Activated T-helper 1 cell treated with anti-CD3 and anti-CD28 coated beads, Interleukin-12 subunit alpha, Interleukin-12 subunit beta, Interleukin-2, Interleukin-4 antibody, amounts not matched to agents 30 ng/mL and 10 ng/mL and 1 ng/mL, durations not matched to agents 14 hours and 24 hours and 36 hours (primary cell): ENCODE results near the gene ITPR2. TPM values are rescaled to one million over a fixed set of nuclear protein-coding genes. Genes with fewer than 3 reads are reported as not detected.
"Not testable (repeated sequence)": the region's sequence is repeated elsewhere in the genome, so short reads cannot be mapped to it uniquely, and the experiment has no call there.

ENCODE experiments used
- DNase-seq: peaks from one replicate; pipeline ENCODE4 v3.0.0; 2021; ENCODE audit warnings: low spot score
- H3K27ac Mint-ChIP-seq: one replicate; pipeline ENCODE4 v1.8.0; 2021; ENCODE audit warnings: mild to moderate bottlenecking, mixed read lengths
- H3K27me3 Mint-ChIP-seq: one replicate; pipeline ENCODE4 v1.8.0; 2022; ENCODE audit warnings: mild to moderate bottlenecking, moderate library complexity, mixed read lengths; ENCODE audit not compliant: insufficient read depth
- H3K36me3 Mint-ChIP-seq: one replicate; pipeline ENCODE4 v1.8.0; 2021; ENCODE audit warnings: low read depth, mixed read lengths
- H3K4me1 Mint-ChIP-seq: one replicate; pipeline ENCODE4 v1.8.0; 2021; ENCODE audit warnings: low read depth, mixed read lengths
- H3K4me3 Mint-ChIP-seq: one replicate; pipeline ENCODE4 v1.8.0; 2021; ENCODE audit warnings: mild to moderate bottlenecking, moderate library complexity, mixed read lengths
- H3K9me3 Mint-ChIP-seq: one replicate; pipeline ENCODE4 v1.8.0; 2021; ENCODE audit warnings: mixed read lengths
- intact Hi-C: fragments of 100-400 bp; cut with micrococcal nuclease; formaldehyde crosslinking; loops from one replicate; pipeline ENCODE4 v1.15.1; 2024
- total RNA-seq: library from RNA; stranded (reverse); gene quantifications from 2 replicates; pipeline ENCODE4 v1.2.3, GENCODE V29; 2022

The ITPR2 gene
- total RNA-seq, 1 donor from 2014 or later = 34.2 TPM

DNA sequence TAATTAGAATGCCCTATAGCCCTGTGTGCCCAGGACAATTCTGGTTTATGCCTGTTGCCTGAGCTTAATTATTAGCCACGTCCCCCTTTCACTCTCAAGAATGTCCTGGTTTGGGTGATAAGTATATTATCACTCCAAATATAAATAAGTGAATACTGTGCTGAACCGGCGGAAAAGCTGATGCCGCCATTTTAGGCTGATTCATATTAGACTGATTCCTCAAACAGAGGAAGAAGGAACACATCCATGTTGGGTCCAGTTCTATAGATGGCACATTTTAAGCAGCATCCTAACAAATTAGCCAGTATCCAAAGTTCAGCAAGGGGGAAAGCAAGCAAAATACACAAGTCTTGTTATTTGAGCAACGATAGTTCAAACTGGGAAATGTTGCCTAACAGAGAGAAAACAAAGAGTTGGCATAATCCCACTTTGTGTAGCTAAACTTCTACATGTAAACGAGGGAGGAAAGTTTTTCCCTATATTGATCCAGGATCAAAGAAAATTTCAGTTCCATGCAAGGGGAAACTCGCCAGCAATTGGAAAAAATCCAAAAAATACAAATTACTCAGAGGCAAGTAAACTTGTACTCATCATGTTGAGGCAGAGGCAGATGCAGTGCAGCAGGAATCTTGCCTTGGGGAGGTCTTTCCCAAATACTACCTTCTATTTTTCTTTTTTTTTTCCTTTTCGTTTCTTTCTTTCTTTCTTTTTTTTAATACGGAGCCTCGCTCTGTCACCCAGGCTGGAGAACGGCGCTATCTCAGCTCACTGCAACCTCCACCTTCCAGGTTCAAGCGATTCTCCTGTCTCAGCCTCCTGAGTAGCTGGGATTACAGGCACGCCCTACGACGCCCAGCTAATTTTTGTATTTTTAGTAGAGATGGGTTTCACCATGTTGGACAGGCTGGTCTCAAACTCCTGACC, 96.2 kb downstream of the ITPR2 start:
- DNase-seq = no peak
- intact Hi-C loops = no loop called here
- Mint-ChIP-seq H3K4me3 (no peak overlapping the region), H3K27me3 (no peaks in the 10 kb centered on the region), H3K36me3 (peaks cover 9% of the 10 kb centered on the region), H3K4me1 (peaks cover 35% of the 10 kb centered on the region), H3K27ac (no peak overlapping the region), H3K9me3 (peaks cover 13% of the 10 kb centered on the region)

DNA sequence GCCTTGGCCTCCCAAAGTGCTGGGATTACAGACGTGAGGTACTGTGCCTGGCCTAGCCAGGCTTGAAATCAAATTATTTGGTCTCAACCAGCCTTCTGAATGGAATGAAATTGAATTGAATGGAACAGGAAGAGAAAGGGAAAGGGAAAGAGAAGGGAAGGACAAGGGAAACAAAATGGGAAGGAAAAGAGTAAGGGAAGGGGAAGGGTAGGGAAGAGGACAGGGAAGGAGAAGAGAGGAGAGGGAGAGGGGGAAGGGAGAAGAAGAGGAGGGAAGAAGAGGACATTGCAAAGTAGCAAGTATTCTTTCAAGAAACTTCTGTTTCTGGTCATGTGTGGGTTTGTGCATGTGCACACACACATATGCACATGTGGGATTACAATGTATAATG, 97.8 kb downstream of the ITPR2 start:
- no peak for DNase-seq
- Mint-ChIP-seq H3K36me3 (peaks cover 7% of the 10 kb centered on the region), H3K9me3 (peaks cover 13% of the 10 kb centered on the region), H3K27ac (no peak overlapping the region), H3K4me3 (no peak overlapping the region), H3K4me1 (peaks cover 37% of the 10 kb centered on the region), H3K27me3 (no peaks in the 10 kb centered on the region)
- intact Hi-C loops = no loop called here

DNA sequence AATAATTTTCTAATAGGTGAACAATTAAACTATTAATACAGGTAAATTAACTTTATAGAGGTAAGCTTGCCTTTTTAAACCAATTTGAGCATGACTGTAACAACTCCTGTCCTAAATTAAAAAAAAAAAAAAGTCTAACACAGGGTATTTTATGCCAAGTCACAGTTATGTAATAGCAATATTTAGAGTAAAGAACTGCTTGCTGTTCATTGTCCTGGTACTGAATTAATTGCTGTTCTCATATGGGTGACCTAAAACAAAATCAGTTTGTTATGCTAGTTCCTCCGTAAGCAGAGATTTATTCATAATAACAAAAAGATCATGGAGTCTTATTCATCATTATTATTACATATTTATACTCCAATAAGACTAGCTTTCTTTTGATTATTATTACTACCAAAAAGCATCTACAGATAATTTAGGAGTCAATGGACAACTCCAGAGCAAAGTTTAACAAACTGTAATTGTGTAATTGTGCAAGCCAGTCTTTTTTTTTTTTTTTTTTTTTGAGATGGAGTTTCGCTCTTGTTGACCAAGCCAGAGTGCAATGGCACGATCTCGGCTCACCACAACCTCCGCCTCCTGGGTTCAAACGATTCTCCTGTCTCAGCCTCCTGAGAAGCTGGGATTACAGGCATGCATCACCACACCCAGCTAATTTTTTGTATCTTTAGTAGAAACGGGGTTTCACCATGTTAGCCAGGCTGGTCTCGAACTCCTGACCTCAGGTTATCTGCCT, 98.3 kb downstream of the ITPR2 start:
- intact Hi-C loops = no loop called here
- H3K27ac Mint-ChIP-seq = no peak overlapping the region
- peaks cover 8% of the 10 kb centered on the region for H3K9me3 Mint-ChIP-seq
- no peaks in the 10 kb centered on the region for H3K27me3 Mint-ChIP-seq
- DNase-seq = no peak
- peaks cover 5% of the 10 kb centered on the region for H3K36me3 Mint-ChIP-seq
- H3K4me3 Mint-ChIP-seq = no peak overlapping the region
- H3K4me1 Mint-ChIP-seq = peaks cover 43% of the 10 kb centered on the region

DNA sequence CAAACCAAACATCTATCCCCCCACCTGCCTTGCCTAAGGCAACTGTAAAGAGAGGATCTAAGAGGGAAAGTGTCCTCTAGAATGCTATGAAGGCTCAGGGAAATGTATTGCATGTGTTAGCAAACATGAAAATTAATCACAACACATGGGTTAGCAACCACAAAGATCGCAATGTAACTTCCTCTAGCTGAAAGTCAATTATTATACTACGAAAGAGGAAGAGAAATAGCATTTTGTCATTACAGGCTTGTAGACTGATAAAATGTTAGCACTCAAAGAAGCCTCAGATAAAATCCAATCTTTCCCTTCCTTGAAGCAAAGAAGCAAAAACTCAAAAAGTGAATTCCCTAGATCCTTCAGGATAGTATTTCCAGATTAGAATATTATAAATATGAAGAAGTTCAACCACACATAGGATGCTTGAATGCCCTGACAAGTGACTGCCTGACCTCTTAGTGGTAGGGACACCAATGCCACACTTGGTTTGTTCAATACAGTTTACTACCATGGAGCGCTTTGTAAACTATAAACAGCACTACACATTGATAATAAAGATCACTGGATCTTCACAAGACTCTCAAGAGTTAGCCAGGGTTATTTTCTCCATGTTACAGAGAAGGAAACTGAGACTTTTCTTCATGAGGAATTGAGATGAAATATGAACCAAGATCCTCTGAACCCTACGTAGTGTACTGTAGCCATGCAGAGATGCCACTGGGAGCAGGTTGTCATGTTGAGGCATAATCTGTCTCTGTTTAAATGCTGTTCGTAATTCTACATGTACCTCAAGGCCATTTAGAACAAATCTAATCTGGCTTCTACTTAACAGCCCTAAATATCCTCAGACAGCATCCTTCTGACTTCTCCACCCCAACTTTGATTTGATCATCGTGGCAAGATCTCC, 100.7 kb downstream of the ITPR2 start:
- H3K4me1 Mint-ChIP-seq = peaks cover 65% of the 10 kb centered on the region
- H3K9me3 Mint-ChIP-seq = no peaks in the 10 kb centered on the region
- H3K4me3 Mint-ChIP-seq = no peak overlapping the region
- no peak overlapping the region for H3K27ac Mint-ChIP-seq
- intact Hi-C loops = no loop called here
- peaks cover 6% of the 10 kb centered on the region for H3K36me3 Mint-ChIP-seq
- DNase-seq = no peak
- peaks cover 3% of the 10 kb centered on the region for H3K27me3 Mint-ChIP-seq

DNA sequence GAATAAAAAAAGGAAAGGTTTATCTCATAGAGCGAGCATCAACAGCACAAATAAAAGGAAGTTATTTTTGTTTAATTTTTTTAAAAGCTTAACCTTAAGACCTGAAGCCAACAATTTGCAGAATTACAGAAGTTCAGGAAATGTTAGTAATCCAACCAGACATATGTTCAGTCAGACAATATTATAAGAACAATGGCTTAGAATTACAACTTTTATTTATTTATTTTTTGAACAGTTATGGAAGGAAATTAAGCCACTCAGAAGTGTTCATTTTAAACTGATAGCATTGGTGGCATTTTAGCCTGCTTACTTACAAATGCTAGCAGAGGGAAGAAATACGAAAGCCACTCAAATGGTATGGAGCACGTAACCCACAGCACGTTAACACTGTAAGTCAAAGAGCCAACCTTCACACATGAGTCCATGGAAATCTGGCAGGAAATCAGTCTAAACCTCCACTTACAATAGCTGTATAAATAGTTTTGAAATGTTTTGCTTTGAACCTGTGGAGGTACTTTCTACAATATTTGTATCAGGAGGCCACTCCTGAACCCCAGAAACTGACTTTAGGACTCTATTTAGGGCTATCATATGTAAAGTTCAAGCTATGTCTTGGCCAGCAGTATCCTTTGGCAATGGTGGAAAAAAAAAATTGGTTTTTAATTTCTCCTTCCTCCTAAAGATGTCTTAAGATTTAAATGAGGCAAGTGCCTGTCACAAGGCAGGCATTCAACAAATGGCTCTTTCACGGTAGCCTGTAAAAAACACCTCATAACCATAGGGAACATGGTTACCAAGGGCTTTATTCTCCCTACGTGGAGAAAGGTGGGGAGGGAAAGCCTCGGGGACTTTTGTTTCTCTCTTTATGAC, 102.3 kb downstream of the ITPR2 start:
- no peaks in the 10 kb centered on the region for H3K9me3 Mint-ChIP-seq
- H3K27ac Mint-ChIP-seq = no peak overlapping the region
- H3K36me3 Mint-ChIP-seq = peaks cover 4% of the 10 kb centered on the region
- DNase-seq = no peak
- H3K27me3 Mint-ChIP-seq = peaks cover 3% of the 10 kb centered on the region
- H3K4me1 Mint-ChIP-seq = peaks cover 63% of the 10 kb centered on the region
- intact Hi-C loops = no loop called here
- no peak overlapping the region for H3K4me3 Mint-ChIP-seq

DNA sequence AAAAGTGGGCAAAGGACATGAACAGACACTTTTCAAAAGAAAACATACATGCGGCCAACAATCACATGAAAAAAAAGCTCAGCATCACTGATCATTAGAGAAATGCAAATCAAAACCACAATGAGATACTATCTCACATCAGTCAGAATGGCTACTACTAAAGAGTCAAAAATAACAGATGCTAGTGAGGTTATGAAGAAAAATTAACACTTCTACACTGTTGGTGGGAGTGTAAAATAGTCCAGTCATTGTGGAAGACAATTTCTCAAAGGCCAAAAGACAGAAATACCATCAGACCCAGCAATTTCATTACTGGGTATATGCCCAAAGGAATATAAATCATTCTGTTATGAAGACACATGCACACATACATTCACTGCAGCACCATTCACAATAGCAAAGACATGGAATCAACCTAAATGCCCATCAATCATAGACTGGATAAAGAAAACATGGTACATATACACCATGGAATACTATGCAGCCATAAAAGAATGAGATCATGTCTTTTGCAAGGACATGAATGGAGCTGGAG, 103.8 kb downstream of the ITPR2 start:
- not testable (repeated sequence) for H3K27me3 Mint-ChIP-seq, DNase-seq, H3K9me3 Mint-ChIP-seq, H3K4me3 Mint-ChIP-seq, H3K36me3 Mint-ChIP-seq
- Mint-ChIP-seq H3K4me1 (peaks cover 61% of the 10 kb centered on the region), H3K27ac (peak overlapping the region; percentile 40)
- intact Hi-C loops = loop anchor here (2.0 kb wide), 1 partner anchor 20 kb away; no protein-coding TSS in a partner anchor

DNA sequence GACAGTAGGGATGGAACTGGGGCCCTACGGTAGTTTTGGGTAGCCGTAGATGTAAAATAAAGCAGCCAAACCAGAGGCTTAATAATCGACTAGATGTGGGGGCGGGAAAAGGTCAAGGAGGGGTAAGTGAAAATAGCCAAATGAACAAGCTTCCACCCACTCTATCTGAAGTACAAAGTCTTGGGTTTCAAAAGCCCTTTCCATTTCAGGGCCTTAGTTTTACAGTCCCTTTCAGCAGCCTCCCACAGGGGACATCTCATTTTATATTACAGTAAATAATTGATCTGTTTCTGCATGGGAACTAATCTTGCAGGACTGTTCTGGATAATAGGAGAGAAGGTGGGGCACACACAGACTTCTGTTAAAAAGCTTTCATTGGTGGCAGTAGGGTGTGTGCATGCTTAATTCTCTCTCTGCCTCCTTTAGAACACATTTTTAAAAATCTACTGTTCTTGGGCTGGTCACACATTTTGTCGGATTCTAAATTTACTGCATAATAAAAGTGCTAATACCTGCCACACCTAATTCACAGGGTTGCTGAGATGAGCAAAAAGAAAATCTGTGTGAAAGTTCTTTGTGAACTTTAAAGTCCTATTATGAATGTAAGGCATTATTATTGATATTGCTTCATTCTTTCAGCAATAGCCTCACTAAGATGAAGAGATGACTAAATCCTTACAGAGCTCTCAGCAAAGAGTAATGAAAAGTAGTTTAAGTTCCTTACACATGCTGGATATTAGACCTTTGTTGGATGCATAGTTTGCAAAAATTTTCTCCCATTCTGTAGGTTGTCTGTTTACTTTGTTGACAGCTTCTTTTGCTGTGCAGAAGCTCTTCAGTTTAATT, 104.6 kb downstream of the ITPR2 start:
- H3K4me3 Mint-ChIP-seq = no peak overlapping the region
- intact Hi-C loops = loop anchor here (2.0 kb wide), 1 partner anchor 20 kb away; no protein-coding TSS in a partner anchor
- no peaks in the 10 kb centered on the region for H3K9me3 Mint-ChIP-seq
- H3K27me3 Mint-ChIP-seq = peaks cover 3% of the 10 kb centered on the region
- H3K4me1 Mint-ChIP-seq = peaks cover 57% of the 10 kb centered on the region
- DNase-seq = no peak
- H3K36me3 Mint-ChIP-seq = peaks cover 7% of the 10 kb centered on the region
- H3K27ac Mint-ChIP-seq = no peak overlapping the region

DNA sequence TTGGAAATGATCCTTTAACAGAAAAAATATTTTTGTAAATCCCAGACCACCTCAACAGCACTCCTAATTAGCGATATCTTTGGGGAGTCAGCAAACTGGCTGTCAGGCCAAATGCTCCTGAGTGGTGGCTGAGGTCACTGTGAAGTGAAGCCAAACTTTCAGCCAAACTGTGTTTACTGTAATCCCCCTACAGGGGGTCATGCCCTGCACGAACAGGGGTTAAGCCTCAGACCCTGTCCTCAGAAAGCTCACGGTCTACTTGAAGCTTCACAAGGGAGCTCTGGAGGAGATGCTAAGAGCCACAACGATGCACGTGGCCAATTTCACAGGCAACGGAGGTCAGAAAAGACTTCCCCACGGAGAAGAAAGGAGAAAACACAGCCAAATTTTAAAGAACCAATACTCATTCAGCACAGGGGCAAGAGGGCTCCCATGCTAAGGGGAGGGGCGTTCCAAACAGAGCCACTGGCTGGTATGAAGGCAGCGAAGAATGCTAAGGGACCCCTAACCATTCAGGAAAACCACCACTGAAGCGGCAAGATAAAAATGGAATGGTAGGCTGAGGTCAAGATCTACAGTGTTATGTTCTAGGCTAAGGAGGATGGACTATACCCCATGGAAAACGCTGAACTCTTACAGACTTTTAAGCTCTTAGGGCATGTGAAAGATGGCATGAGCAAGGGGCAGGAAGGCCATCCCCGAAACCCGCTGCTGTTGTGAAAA, 105.4 kb downstream of the ITPR2 start:
- Mint-ChIP-seq H3K27me3 (peaks cover 3% of the 10 kb centered on the region), H3K9me3 (no peaks in the 10 kb centered on the region), H3K4me1 (peaks cover 54% of the 10 kb centered on the region), H3K36me3 (peaks cover 7% of the 10 kb centered on the region), H3K4me3 (no peak overlapping the region), H3K27ac (no peak overlapping the region)
- DNase-seq = no peak
- intact Hi-C loops = loop anchor here (2.0 kb wide), 1 partner anchor 21 kb away; no protein-coding TSS in a partner anchor

DNA sequence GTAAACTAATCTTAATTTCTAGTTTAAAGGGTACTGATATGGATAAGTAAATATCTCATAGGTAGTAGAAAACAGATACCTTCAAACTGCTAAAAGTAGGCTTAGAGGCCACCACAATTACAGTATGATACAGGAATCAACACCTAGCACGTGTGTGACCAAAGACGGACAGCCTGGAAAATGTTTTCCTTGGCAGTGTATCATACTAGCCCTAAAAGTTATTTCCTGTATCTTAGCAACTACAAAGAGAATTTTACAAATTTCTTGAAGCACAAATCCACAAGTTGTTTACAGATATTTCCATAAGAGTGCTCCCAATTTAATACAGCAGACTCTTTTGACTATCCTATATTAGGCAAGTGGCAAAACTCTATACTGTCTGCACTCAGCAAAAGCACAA, 106.0 kb downstream of the ITPR2 start:
- Mint-ChIP-seq H3K27me3 (peaks cover 3% of the 10 kb centered on the region), H3K27ac (no peak overlapping the region), H3K4me1 (peaks cover 51% of the 10 kb centered on the region), H3K4me3 (no peak overlapping the region), H3K36me3 (peaks cover 12% of the 10 kb centered on the region), H3K9me3 (no peaks in the 10 kb centered on the region)
- intact Hi-C loops = no loop called here
- no peak for DNase-seq

DNA sequence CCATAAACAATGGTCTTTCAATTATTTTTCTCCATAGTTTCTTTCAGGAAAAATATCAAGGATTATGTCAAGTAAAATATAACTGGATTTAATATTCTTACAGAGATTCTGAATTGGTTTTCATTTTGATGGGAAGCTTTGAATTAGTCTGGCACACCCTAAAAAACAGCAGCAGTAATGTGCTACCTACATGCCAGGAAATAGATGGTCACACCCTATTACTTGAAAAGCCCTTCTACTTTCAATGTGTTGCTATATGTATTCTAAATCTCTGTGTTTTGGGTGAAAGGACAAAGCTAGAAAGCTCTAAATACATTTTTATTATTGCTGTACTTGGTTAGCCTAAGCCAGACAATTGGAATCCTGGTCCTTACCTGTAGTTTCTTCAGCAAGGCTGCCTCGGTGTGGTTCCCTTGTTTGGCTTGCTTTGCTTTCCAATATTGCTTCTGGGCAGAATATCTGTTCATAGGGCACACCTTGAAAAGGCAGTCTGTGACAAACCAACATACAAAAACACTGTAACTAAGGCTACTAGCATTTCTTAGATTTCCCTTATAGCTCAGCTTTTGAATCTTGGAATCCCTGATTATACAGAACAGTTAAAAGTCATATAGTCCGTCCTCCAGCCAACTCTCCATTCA, 107.6 kb downstream of the ITPR2 start:
- intact Hi-C loops = no loop called here

More for the DNA sequence above, 107.6 kb downstream of the ITPR2 start:
- Mint-ChIP-seq H3K36me3 (peaks cover 15% of the 10 kb centered on the region), H3K4me1 (peaks cover 44% of the 10 kb centered on the region), H3K27ac (no peak overlapping the region), H3K4me3 (no peak overlapping the region), H3K27me3 (peaks cover 3% of the 10 kb centered on the region), H3K9me3 (no peaks in the 10 kb centered on the region)
- DNase-seq = no peak
